HG03439 (cell line): Measurements from ENCODE around the gene ANKRD53.

Experiments used
- ATAC-seq: cut with Tn5 transposase; IDR thresholded peaks from one replicate; pipeline ENCODE4 v1.9.1; 2021; ENCODE audit warnings: mild to moderate bottlenecking, moderate library complexity; ENCODE audit not compliant: unreplicated experiment

The ANKRD53 gene

GRCh38 chr2:70964133-70964532 is 14.3 kb upstream of the ANKRD53 start:
- ATAC-seq, result no peak

- peak; percentile 74 for ATAC-seq
These were observed 13.6 kb upstream of the ANKRD53 start for GRCh38 chr2:70964596-70965386.

- no peak for ATAC-seq
These were observed 12.9 kb upstream of the ANKRD53 start for GRCh38 chr2:70965506-70965905.

GRCh38 chr2:70966681-70967080 is 11.7 kb upstream of the ANKRD53 start:
- ATAC-seq, result no peak

GRCh38 chr2:70967189-70967588 is 11.2 kb upstream of the ANKRD53 start:
- ATAC-seq, result no peak

GRCh38 chr2:70974592-70974991 is 3.8 kb upstream of the ANKRD53 start:
- no peak for ATAC-seq

- ATAC-seq, result no peak
These were observed 3.2 kb upstream of the ANKRD53 start for GRCh38 chr2:70975237-70975636.

GRCh38 chr2:70977605-70978205 is 725 bp upstream of the ANKRD53 start:
- ATAC-seq, result no peak

- ATAC-seq, result no peak
These were observed 704 bp downstream of the ANKRD53 start for GRCh38 chr2:70979180-70979488.

- no peak for ATAC-seq
These were observed 1.2 kb downstream of the ANKRD53 start for GRCh38 chr2:70979626-70980025.

GRCh38 chr2:70981421-70981820 is 3.0 kb downstream of the ANKRD53 start:
- ATAC-seq, result no peak

GRCh38 chr2:70981866-70982810 is 3.7 kb downstream of the ANKRD53 start:
- ATAC-seq, result no peak

- ATAC-seq, result no peak
These were observed 4.5 kb downstream of the ANKRD53 start for GRCh38 chr2:70982971-70983370.

- ATAC-seq, result no peak
These were observed 5.2 kb downstream of the ANKRD53 start for GRCh38 chr2:70983506-70984227.

- no peak for ATAC-seq
These were observed 5.8 kb downstream of the ANKRD53 start for GRCh38 chr2:70984228-70984575.

- peak; percentile 80 for ATAC-seq
These were observed 6.3 kb downstream of the ANKRD53 start for GRCh38 chr2:70984576-70985282.

GRCh38 chr2:70985283-70985688 is 6.9 kb downstream of the ANKRD53 start:
- no peak for ATAC-seq

GRCh38 chr2:70985956-70986355 is 7.5 kb downstream of the ANKRD53 start:
- no peak for ATAC-seq

- ATAC-seq, result no peak
These were observed 8.2 kb downstream of the ANKRD53 start for GRCh38 chr2:70986499-70987189.

- no peak for ATAC-seq
These were observed 9.0 kb downstream of the ANKRD53 start for GRCh38 chr2:70987386-70987785.
